Suprapubic skin (tissue), 4 donors: Measurements from ENCODE around the gene PLB1. TPM values are rescaled to one million over a fixed set of nuclear protein-coding genes. Genes with fewer than 3 reads are reported as not detected.
A peak's percentile ranks its signal among the peaks of the same experiment; 100 is the strongest.

Experiments
- DNase-seq, 2 donors: peaks; one replicate each; pipeline ENCODE4 v3.0.0-alpha.2; 2019; ENCODE audit warnings: low spot score in 2 of 2
- H3K27ac ChIP-seq: fragments of 200-600 bp; sonication (generic); one replicate; pipeline ENCODE4 v1.5.1; 2019
- H3K27me3 ChIP-seq: fragments of 200-600 bp; sonication (generic); one replicate; pipeline ENCODE4 v1.5.1; 2019
- H3K36me3 ChIP-seq: fragments of 200-600 bp; sonication (generic); one replicate; pipeline ENCODE4 v1.5.1; 2019
- H3K4me1 ChIP-seq: fragments of 200-600 bp; sonication (generic); one replicate; pipeline ENCODE4 v1.5.1; 2019
- H3K4me3 ChIP-seq: fragments of 200-600 bp; sonication (generic); one replicate; pipeline ENCODE4 v1.5.1; 2019; ENCODE audit warnings: mild to moderate bottlenecking
- H3K9me3 ChIP-seq: fragments of 200-600 bp; sonication (generic); one replicate; pipeline ENCODE4 v1.5.1; 2019
- CTCF ChIP-seq, 2 donors: fragments of 200-600 bp in 1 of 2; fragments of 450-650 bp in 1 of 2; sonication (generic) in 1 of 2; IDR thresholded peaks; one replicate each; pipeline ENCODE4 v1.5.1; 2016 to 2019; ENCODE audit warnings: antibody characterized with exemption in 2 of 2, mild to moderate bottlenecking in 1 of 2, moderate library complexity in 1 of 2
- EP300 ChIP-seq: sonication (generic); formaldehyde crosslinking; IDR thresholded peaks from one replicate; pipeline ENCODE4 v1.6.1; 2017; ENCODE audit warnings: antibody characterized with exemption
- POLR2A ChIP-seq, 2 donors: fragments of 450-650 bp; IDR thresholded peaks; one replicate each; pipeline ENCODE4 v1.6.1; 2017; ENCODE audit warnings: antibody characterized with exemption in 2 of 2, mild to moderate bottlenecking in 2 of 2, moderate library complexity in 2 of 2
- POLR2AphosphoS5 ChIP-seq, 3 donors: sonication (generic); formaldehyde crosslinking; IDR thresholded peaks; one replicate each; pipeline ENCODE4 v1.6.1; 2017; ENCODE audit warnings: antibody characterized with exemption in 3 of 3
- WGBS: methylation state at CpG from one replicate; pipeline ENCODE4 v1.1.5; 2018; 5-methylcytosine and 5-hydroxymethylcytosine counted together
- total RNA-seq, 4 donors: library from RNA; depleted of rRNA; stranded (reverse); fragments of >200 nt; gene quantifications; one replicate each; pipeline ENCODE4 v1.1.0, GENCODE V29; 2016

The PLB1 gene
- total RNA-seq, 4 donors from 2014 or later = 3.9 to 21.6 (median 9.1) TPM

GRCh38 chr2:28577791-28578680 lies 82.2 kb downstream of the PLB1 start:
- TF ChIP-seq CTCF (IDR thresholded peaks at IDR 0.05) (no peak), POLR2A (IDR thresholded peaks at IDR 0.05) (no peak), EP300 (no peak), POLR2AphosphoS5 (IDR thresholded peaks at IDR 0.05) (no peak)
- Histone ChIP-seq H3K9me3 (no peaks in the 10 kb centered on the region), H3K4me1 (no peaks in the 10 kb centered on the region), H3K4me3 (no peak overlapping the region), H3K27me3 (no peaks in the 10 kb centered on the region), H3K36me3 (no peaks in the 10 kb centered on the region), H3K27ac (no peak overlapping the region)
- peak in 1 of 2 donors; percentile 32 for DNase-seq
- 91% methylated on average over 16 of the region's 16 CpGs for WGBS

GRCh38 chr2:28578774-28579173 lies 82.9 kb downstream of the PLB1 start:
- Histone ChIP-seq H3K4me1 (peaks cover 4% of the 10 kb centered on the region), H3K36me3 (no peaks in the 10 kb centered on the region), H3K9me3 (no peaks in the 10 kb centered on the region), H3K4me3 (no peak overlapping the region), H3K27me3 (no peaks in the 10 kb centered on the region), H3K27ac (no peak overlapping the region)
- WGBS = 79% methylated on average over 2 of the region's 2 CpGs
- no peak for DNase-seq
- no peak for TF ChIP-seq CTCF (IDR thresholded peaks at IDR 0.05)

- Histone ChIP-seq H3K4me1 (peaks cover 12% of the 10 kb centered on the region), H3K27me3 (no peaks in the 10 kb centered on the region), H3K36me3 (no peaks in the 10 kb centered on the region), H3K4me3 (no peak overlapping the region), H3K9me3 (no peaks in the 10 kb centered on the region), H3K27ac (no peak overlapping the region)
- TF ChIP-seq EP300 (no peak), POLR2AphosphoS5 (IDR thresholded peaks at IDR 0.05) (no peak), CTCF (IDR thresholded peaks at IDR 0.05) (no peak), POLR2A (IDR thresholded peaks at IDR 0.05) (no peak)
- WGBS = 92% methylated on average over 3 of the region's 3 CpGs
- DNase-seq = peak in 1 of 2 donors; percentile 17
Measured at GRCh38 chr2:28579606-28580005, 83.7 kb downstream of the PLB1 start.

GRCh38 chr2:28580078-28580477 lies 84.2 kb downstream of the PLB1 start:
- Histone ChIP-seq H3K36me3 (no peaks in the 10 kb centered on the region), H3K27ac (no peak overlapping the region), H3K27me3 (no peaks in the 10 kb centered on the region), H3K4me1 (peaks cover 17% of the 10 kb centered on the region), H3K9me3 (no peaks in the 10 kb centered on the region), H3K4me3 (no peak overlapping the region)
- TF ChIP-seq POLR2AphosphoS5 (IDR thresholded peaks at IDR 0.05) (no peak), EP300 (no peak), CTCF (IDR thresholded peaks at IDR 0.05) (no peak), POLR2A (IDR thresholded peaks at IDR 0.05) (no peak)
- WGBS = 89% methylated on average over 5 of the region's 5 CpGs
- DNase-seq = peak in 1 of 2 donors; percentile 19

DNA sequence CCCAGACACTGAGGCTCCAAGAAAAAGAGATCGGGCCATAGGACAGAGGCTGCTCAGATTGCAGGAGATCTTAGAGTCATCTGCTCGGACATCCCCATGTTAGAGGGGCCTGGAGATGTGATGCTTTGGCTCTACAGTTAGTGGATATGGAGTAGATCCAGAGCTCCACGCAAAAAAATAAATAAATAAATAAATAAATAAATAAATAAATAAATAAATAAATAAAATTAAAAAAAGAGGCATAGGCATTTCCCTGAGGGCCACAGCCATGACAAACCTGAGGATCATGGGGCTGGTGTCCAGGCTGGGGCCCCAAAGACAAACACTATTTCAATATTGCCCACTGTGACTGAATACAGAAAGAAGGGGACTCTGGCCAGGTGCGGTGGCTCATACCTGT lies 85.5 kb downstream of the PLB1 start:
- Histone ChIP-seq H3K9me3 (no peaks in the 10 kb centered on the region), H3K27ac (no peak overlapping the region), H3K36me3 (no peaks in the 10 kb centered on the region), H3K4me3 (no peak overlapping the region), H3K27me3 (no peaks in the 10 kb centered on the region), H3K4me1 (peaks cover 18% of the 10 kb centered on the region)
- no peak for DNase-seq
- 94% methylated on average over 4 of the region's 4 CpGs for WGBS
- TF ChIP-seq CTCF (IDR thresholded peaks at IDR 0.05) (no peak), POLR2AphosphoS5 (IDR thresholded peaks at IDR 0.05) (no peak)
